Panc1 (cell line): ENCODE data around the gene LSM14A. TPM values are rescaled to one million over a fixed set of nuclear protein-coding genes. Genes with fewer than 3 reads are reported as not detected.
"Not testable (repeated sequence)": the region's sequence is repeated elsewhere in the genome, so short reads cannot be mapped to it uniquely, and the experiment has no call there.

Experiments used
- ATAC-seq: fragments of 200-7000 bp; cut with Tn5 transposase; 2 replicates; pipeline ENCODE4 v1.9.1; 2020; ENCODE audit warnings: mild to moderate bottlenecking, moderate library complexity
- BruUV-seq: library from RNA; stranded (reverse); fragments of 400-500 nt; replicated peaks from 2 replicates; lab custom pipeline; 2021; lab: Mats Ljungman, UMichigan
- CTCF ChIA-PET: fragments of 300-600 bp; sonication (Branson Sonifier 250); formaldehyde crosslinking; loops from one replicate; lab custom pipeline; 2022; ENCODE audit warnings: antibody characterized with exemption; lab: Charles Lee
- POLR2A ChIA-PET: fragments of 300-600 bp; sonication (Branson Sonifier 250); formaldehyde crosslinking; loops from one replicate; lab custom pipeline; 2022; ENCODE audit warnings: antibody characterized with exemption; lab: Charles Lee
- DNase-seq: peaks from one replicate; pipeline ENCODE4 v3.0.0-alpha.2; 2010; ENCODE audit warnings: low read depth, low spot score
- H3K27ac ChIP-seq: 2 replicates; pipeline ENCODE4 v1.5.1; 2011; ENCODE audit warnings: mild to moderate bottlenecking, low read length, inconsistent platforms
- H3K27me3 ChIP-seq: fragments of 200-500 bp; sonication (Bioruptor generic); 2 replicates; pipeline ENCODE4 v1.6.0; 2014; ENCODE audit warnings: low read length, inconsistent platforms; ENCODE audit not compliant: control insufficient read depth, insufficient read depth
- H3K36me3 ChIP-seq: fragments of 200-500 bp; sonication (Bioruptor generic); 2 replicates; pipeline ENCODE4 v1.5.1; 2014; ENCODE audit warnings: inconsistent platforms, mild to moderate bottlenecking, low read length, moderate library complexity; ENCODE audit not compliant: control insufficient read depth, insufficient read depth
- H3K4me1 ChIP-seq: 2 replicates; pipeline ENCODE4 v1.5.1; 2011; ENCODE audit warnings: inconsistent platforms, mild to moderate bottlenecking, low read length, moderate library complexity; ENCODE audit not compliant: control insufficient read depth, insufficient read depth
- H3K4me3 ChIP-seq, 2 experiments: 2 replicates each; pipeline ENCODE4 v1.5.1; 2011 to 2012; ENCODE audit warnings: low read depth in 2 of 2, low read length in 2 of 2, mild to moderate bottlenecking in 2 of 2, inconsistent platforms in 1 of 2, moderate library complexity in 1 of 2
- H3K9me3 ChIP-seq: fragments of 200-500 bp; sonication (Bioruptor generic); 2 replicates; pipeline ENCODE4 v1.5.1; 2014; ENCODE audit warnings: low read depth, mild to moderate bottlenecking, inconsistent platforms, low read length, moderate library complexity; ENCODE audit not compliant: control insufficient read depth, insufficient read depth
- CTCF ChIP-seq: fragments of 450-650 bp; IDR thresholded peaks from 2 replicates; pipeline ENCODE4 v1.5.1; 2017; ENCODE audit warnings: mild to moderate bottlenecking
- POLR2AphosphoS5 ChIP-seq: IDR thresholded peaks from 2 replicates; pipeline ENCODE4 v1.6.1; 2012; ENCODE audit warnings: mild to moderate bottlenecking, low read depth, low read length, moderate library complexity
- REST ChIP-seq, 2 experiments: IDR thresholded peaks; 2 replicates each; pipeline ENCODE4 v1.6.1; 2011 to 2012; ENCODE audit warnings: low read depth in 2 of 2, control low read depth in 1 of 2, low read length in 1 of 2, mild to moderate bottlenecking in 1 of 2, moderate library complexity in 1 of 2; ENCODE audit not compliant: insufficient read depth in 1 of 2
- SIN3A ChIP-seq: IDR thresholded peaks from 2 replicates; pipeline ENCODE4 v1.6.1; 2012; ENCODE audit warnings: low read depth, mild to moderate bottlenecking, low read length, moderate library complexity, borderline replicate concordance; ENCODE audit not compliant: insufficient read depth
- TCF7L2 ChIP-seq: IDR thresholded peaks from 2 replicates; pipeline ENCODE4 v1.6.1; 2011; ENCODE audit warnings: mild to moderate bottlenecking, low read depth, low read length, inconsistent platforms
- in situ Hi-C: cut with HindIII; loops from 2 replicates; pipeline ENCODE4 v1.10.0; 2016; ENCODE audit warnings: low sequenced_read_pairs, low pct_unique_long_range_greater_than_20kb
- intact Hi-C: fragments of 100-400 bp; cut with micrococcal nuclease; formaldehyde crosslinking; loops from one replicate; pipeline ENCODE4 v1.10.0; 2022; ENCODE audit not compliant: unreplicated experiment
- total RNA-seq: library from RNA; stranded (reverse); gene quantifications from one replicate; pipeline ENCODE4 v1.2.1, GENCODE V29; 2021; ENCODE audit not compliant: unreplicated experiment

LSM14A gene
- total RNA-seq, 1 experiment from 2014 or later: 152 TPM

GRCh38 chr19:34165295-34165738 is 7.0 kb upstream of the LSM14A start:
- Histone ChIP-seq H3K4me3 (no peak overlapping the region), H3K9me3 (no peaks in the 10 kb centered on the region), H3K4me1 (peaks cover 4% of the 10 kb centered on the region; the same call in 1 of the 2 replicates), H3K27me3 (no peaks in the 10 kb centered on the region), H3K36me3 (no peaks in the 10 kb centered on the region), H3K27ac (no peak overlapping the region)
- no peak for TF ChIP-seq POLR2AphosphoS5
- TF ChIP-seq CTCF: no peak
- TF ChIP-seq SIN3A: no peak
- no peak for TF ChIP-seq REST (IDR thresholded peaks at IDR 0.05; ENCODE audit: insufficient read depth in 1 of 2, low read depth in 2 of 2, low read length in 1 of 2)
- TF ChIP-seq TCF7L2: no peak
- ChIA-PET POLR2A (no interaction called here), CTCF (interaction anchor here (0.9 kb wide), 1 partner anchor 20 kb away, joined by 6 read pairs; no protein-coding TSS in a partner anchor)
- intact Hi-C loops (no loop called here), in situ Hi-C loops (no loop called here)
- BruUV-seq: no TSS peak
- no peak for DNase-seq
- ATAC-seq: no peak

GRCh38 chr19:34169475-34170199 is 2.7 kb upstream of the LSM14A start:
- peaks cover 10% of the 10 kb centered on the region for H3K4me1 ChIP-seq
- ATAC-seq, H3K9me3 ChIP-seq, H3K36me3 ChIP-seq, H3K27me3 ChIP-seq, DNase-seq, CTCF ChIA-PET, H3K4me3 ChIP-seq, in situ Hi-C loops, BruUV-seq, intact Hi-C loops, H3K27ac ChIP-seq, POLR2A ChIA-PET: not testable (repeated sequence)

- POLR2A ChIA-PET: no interaction called here
These were observed 796 bp upstream of the LSM14A start for GRCh38 chr19:34171539-34171876.

More at GRCh38 chr19:34171539-34171876, 796 bp upstream of the LSM14A start:
- peak overlapping the region; percentile 97 for H3K27ac ChIP-seq
- H3K4me1 ChIP-seq: peaks cover 28% of the 10 kb centered on the region
- CTCF ChIA-PET: no interaction called here
- in situ Hi-C loops (no loop called here), intact Hi-C loops (no loop called here)
- H3K4me3 ChIP-seq: peak overlapping the region; percentile 78 to 94
- TF ChIP-seq SIN3A (no peak), POLR2AphosphoS5 (no peak), REST (IDR thresholded peaks at IDR 0.05; ENCODE audit: insufficient read depth in 1 of 2, low read depth in 2 of 2, low read length in 1 of 2) (no peak), CTCF (no peak), TCF7L2 (no peak)
- H3K27me3 ChIP-seq: no peaks in the 10 kb centered on the region
- DNase-seq (no peak), ATAC-seq (no peak)
- no TSS peak for BruUV-seq
- H3K36me3 ChIP-seq: peaks cover 8% of the 10 kb centered on the region
- no peaks in the 10 kb centered on the region for H3K9me3 ChIP-seq
